ENCODE measurements around the gene SLC35G6.
A peak's percentile ranks its signal among the peaks of the same experiment; 100 is the strongest.
"Not testable (repeated sequence)": the region's sequence is repeated elsewhere in the genome, so short reads cannot be mapped to it uniquely, and the experiment has no call there.

Gene SLC35G6

GRCh38 chr17:7481275-7481674, at the start of gene SLC35G6:
Gene SLC35G6 (plus strand): TSS chr17:7481446. CDS start chr17:7481517, 71 bp downstream.
- not testable (repeated sequence) for DNase-seq

- no peak for DNase-seq
Observed at GRCh38 chr17:7432296-7432695, 49.0 kb upstream of the SLC35G6 start.

GRCh38 chr17:7435676-7436555, 45.3 kb upstream of the SLC35G6 start:
- peak; percentile 71 for DNase-seq

GRCh38 chr17:7436556-7437368, 44.5 kb upstream of the SLC35G6 start:
- peak; percentile 82 for DNase-seq

DNA sequence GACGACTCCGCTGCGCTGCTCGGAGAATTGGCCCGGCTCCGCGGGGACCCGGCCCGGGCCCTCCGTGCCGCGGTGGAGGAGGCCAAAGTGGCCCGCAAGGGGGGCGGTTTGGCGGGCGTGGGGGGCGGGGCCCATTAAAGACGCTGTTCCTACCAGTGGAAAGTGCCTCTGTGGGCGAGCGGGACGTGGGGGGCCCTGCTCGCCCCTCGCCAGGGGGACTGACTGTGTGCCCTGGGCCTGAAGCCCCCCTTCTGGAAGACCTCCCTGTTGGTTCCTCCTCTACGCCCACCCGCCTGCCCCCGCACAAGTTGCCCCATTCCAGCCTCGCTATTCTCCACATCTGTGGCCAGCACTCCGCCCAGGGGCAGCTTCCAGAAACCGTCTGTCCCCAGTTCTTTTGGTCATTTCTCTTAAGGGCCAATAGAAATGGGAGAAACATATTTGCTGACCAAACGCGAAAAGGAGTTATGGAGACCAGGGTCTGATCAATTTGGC, 43.8 kb upstream of the SLC35G6 start:
- DNase-seq, result no peak

DNA sequence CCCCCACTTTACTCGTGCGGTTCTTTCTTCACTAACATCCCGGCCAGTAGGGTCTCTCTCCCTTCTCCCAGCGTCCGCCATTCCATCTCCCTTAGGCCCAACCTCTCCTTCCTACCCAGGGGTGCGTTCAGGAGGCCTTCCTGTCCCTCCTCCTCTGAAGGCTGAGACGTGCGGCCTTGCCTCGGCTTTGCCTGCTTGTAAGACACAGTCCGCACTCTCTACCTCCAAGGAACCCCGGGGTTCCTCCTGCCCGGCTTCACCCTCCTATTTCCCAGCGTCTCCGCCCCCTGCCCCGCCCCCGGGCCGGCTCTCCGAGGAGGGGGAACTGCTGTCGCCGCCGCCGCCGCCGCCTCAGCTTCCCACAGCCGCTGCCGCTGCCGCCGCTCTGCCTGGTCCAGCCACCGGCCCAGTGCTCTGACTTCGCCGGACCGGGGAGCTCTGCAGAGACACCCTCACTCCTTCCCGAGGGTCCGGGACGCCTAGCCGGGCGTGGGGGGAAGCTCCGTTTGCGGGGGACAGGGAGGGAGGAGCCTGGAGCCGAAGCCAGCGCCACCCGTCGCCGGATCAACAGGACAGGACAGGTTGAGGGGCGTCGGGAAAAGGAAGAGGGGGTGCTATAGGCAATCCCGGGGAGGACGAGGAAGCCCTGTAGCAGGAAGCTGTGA, 43.2 kb upstream of the SLC35G6 start:
- peak; percentile 56 for DNase-seq

GRCh38 chr17:7438656-7439460, 42.4 kb upstream of the SLC35G6 start:
- DNase-seq, result no peak

GRCh38 chr17:7439462-7440112, 41.7 kb upstream of the SLC35G6 start, which contains the start of gene FGF11:
Gene FGF11 (plus strand): TSS chr17:7439512. CDS start chr17:7439621, 109 bp downstream.
- DNase-seq, result no peak

DNA sequence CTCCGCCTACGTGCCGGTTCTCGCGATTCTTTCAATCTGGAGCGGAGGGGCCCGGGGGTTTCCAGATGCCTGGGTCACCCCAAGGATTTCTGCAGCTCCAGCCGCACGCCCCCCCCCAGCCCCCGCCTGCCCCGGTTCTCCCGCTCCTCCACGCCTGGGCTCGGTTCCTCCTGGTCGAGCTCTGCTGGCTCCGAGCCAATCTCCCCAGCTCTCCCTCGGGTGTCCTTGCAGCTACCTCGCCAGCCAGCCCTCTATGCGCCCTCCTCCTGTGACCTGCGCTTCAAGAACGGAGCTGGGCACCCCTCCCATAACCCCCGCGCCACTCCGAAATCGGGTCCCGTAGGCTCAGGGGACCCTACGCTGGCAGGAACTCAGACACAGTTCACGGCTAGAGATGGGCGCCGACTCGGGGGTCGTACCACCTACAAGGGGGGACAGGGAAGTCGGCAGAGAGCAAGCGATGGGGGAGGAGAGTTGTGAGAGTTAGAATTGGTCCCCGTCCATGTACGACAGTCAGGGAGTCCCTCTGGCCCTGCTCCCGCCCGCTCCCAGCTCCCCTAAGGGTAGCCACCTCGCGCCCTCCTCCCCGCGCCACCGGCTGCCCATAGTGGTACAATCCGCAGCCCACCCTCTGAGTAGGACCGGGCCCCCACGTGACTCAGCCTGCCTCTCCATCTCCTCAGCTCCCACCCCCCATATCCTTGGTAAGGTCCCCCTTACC, 41.0 kb upstream of the SLC35G6 start:
- DNase-seq, result peak; percentile 39

GRCh38 chr17:7440834-7441195, 40.4 kb upstream of the SLC35G6 start:
- no peak for DNase-seq

- DNase-seq, result no peak
Observed at GRCh38 chr17:7441266-7441665, 40.0 kb upstream of the SLC35G6 start.

GRCh38 chr17:7442142-7442541, 39.1 kb upstream of the SLC35G6 start:
- DNase-seq, result no peak

DNA sequence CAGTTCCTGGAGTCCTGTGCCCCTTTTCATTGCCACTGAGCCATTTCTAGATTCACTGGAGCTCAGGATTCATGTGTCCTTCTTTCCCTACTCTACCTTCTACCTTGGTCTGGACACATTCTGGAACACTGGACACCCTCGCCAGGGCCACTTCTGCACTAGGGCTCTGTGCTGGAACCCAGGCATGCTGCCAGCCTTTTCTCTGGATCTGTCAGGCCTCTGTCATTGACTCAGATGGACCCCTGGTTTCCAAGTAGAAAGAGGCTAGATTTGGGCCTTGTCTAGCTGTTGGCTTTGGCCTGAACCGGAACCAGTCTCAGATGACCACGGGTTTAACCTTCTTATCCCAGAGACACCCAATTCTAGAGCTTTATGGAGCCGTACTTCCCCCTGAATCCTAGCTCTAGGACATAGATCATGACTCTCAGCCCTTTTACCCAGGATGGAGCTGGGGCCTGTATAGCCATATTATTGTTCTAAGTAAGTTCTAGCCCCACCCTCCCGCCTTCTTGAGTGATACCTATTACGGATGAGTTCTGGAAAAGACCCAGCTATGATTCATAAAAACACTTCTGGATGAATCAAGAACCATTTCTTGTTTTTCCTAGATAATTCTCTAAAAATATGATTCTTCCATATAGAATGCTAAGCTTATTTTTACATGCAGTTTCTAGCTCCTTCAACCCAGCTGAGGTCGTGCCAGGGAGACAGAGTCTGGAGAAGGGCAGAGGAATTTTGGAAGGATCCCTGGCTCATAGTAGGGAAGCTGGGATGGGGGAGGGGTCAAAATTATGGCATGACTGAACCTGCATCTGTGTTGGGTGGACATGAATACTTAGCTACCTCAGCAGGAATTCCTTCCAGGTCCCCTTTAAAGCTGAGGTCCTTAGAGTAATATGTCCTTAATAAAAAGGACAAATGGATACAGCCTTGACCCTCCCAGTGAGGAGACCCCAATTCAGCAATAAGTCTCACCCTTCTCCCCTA, 37.5 kb upstream of the SLC35G6 start:
- no peak for DNase-seq

- DNase-seq, result peak; percentile 79
Observed at GRCh38 chr17:7444682-7445618, 36.3 kb upstream of the SLC35G6 start, which contains the start of gene CHRNB1. Gene CHRNB1 (plus strand): TSS chr17:7445061. CDS start chr17:7445128, 67 bp downstream.

GRCh38 chr17:7445619-7445968, 35.7 kb upstream of the SLC35G6 start:
- no peak for DNase-seq

GRCh38 chr17:7448461-7448860, 32.8 kb upstream of the SLC35G6 start:
- no peak for DNase-seq

- no peak for DNase-seq
Observed at GRCh38 chr17:7459961-7460545, 21.2 kb upstream of the SLC35G6 start.

All from inflammatory macrophage treated with lipopolysaccharide for 4 hours (primary cell).